Esophagus muscularis mucosa (tissue), 4 donors: ENCODE measurements around the gene YKT6.

Experiments
- CTCF ChIP-seq, 3 experiments: fragments of 200-600 bp in 2 of 3; fragments of 450-650 bp in 1 of 3; sonication (generic) in 2 of 3; IDR thresholded peaks; one replicate each; pipeline ENCODE4 v1.5.1; 2017 to 2019; ENCODE audit warnings: antibody characterized with exemption in 3 of 3, mild to moderate bottlenecking in 2 of 3, moderate library complexity in 1 of 3
- EP300 ChIP-seq: sonication (generic); formaldehyde crosslinking; IDR thresholded peaks from one replicate; pipeline ENCODE4 v1.6.1; 2017; ENCODE audit warnings: antibody characterized with exemption
- POLR2A ChIP-seq: fragments of 450-650 bp; IDR thresholded peaks from one replicate; pipeline ENCODE4 v1.6.1; 2017; ENCODE audit warnings: antibody characterized with exemption, moderate library complexity, mild to moderate bottlenecking, low read depth

GRCh38 chr7:44242091-44242490, 41.3 kb downstream of the YKT6 start:
- TF ChIP-seq POLR2A = no peak
- no peak for TF ChIP-seq CTCF (IDR thresholded peaks at IDR 0.05)
- no peak for TF ChIP-seq EP300
